Measurements from ENCODE around the gene ZIC1.

ZIC1 gene

DNA sequence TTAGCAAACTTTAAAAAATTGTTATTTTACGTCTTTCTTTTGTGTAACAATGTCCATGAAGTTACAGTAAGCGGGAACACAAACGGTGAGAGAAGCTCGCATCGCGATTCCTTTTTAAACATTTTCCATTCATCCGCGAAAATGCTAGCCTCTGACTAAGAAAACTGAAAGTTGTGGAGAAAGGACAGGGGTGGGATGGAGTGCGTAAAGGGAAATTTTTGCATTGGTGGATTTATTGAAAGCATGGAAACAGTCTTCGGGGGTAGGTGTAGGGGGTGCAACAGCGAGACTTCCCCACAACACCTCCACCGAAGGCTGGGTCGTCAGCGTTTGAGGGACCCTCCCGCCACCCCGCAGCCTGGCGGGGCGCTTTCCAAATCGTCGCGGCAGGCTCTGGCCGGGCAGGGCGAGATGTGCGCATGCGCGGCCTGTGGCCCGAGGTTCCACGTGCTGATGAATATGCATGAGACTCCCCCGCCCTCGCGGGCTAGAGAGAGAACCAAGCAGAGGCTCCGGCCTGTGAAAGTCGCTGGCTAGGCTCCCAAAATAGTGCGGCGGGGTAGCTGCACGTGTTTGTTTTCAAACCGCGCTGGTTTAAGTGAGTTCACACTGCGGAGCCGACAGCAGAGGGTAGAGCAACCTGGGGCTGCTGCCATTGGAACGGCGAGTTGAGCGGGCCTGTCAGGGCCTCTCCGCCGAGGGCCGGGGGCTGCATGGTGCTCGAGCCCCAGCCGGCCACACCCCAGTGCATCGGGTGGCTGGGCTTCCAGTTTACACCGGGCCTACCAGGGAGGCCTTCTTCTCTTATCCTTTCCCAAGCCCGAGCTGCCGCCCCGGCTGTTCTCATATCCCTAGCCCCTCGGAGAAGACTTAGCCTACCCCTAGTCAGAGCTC is 9.9 kb downstream of the ZIC1 start:
- DNase-seq (ENCODE audit: low read depth, low spot score), result no peak
- no peak overlapping the region for H3K27ac ChIP-seq

DNA sequence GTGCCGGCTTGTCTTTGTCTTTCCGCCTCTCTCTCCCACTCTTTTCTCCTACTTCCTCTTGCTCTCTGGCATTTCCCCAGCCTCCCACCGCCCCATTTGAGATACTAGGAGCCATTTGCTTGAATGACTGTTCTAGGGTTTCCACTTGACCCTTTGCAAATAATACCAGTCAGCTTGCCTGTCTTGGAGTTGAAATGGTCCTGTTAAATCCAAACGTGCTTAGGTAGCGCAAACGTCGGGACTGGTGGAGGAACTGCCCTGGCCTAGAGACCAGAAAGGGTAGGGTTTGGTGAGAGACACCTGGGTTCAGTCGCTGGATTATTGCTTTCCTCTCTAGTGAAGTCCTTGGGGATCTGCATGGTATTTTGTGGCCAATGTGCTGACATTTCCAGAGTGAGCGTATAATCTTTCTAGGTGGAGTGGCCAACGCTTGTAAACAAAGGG is 10.6 kb downstream of the ZIC1 start:
- no peak for DNase-seq (ENCODE audit: low read depth, low spot score)
- H3K27ac ChIP-seq, result no peak overlapping the region

DNA sequence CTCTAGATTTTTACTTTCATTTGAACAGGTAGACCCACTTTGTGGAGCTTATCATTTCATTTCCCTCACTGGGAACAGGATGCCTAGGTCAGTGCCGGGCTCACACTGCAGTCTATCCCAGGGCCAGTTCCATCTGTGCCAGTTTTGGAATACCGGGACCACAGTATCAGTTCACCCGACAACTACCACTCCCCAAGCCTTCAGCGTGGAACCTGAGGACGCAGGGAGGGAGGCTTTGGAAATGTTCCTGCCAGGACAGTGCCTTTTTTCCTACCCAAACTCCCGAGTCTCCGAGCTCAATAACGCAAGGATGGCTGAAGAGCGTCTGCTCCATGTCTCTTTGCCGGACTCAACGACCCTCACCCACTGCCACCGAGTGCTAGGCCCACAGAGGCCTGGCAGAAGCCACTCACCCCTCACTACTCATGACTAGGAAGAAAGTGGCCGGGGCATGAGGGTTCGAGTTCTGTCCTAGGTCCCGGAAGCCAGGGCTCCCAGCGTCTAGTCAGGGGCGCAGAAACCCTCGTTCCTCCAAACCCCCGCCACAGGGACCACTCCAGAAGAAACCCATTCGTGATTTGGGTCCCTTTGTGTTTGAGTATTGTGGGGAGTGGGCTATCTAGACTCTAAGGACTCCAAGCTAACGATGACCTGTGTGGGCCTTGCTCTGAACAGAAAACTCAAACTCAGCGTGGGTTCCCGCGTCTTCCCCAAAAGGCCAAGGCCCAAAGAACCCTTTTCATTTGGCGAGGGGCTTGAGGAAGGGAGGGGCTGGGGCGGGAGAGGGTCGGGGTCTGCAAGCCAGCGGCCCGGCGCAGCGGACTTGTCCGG is 11.4 kb downstream of the ZIC1 start:
- no peak for DNase-seq (ENCODE audit: low read depth, low spot score)

DNA sequence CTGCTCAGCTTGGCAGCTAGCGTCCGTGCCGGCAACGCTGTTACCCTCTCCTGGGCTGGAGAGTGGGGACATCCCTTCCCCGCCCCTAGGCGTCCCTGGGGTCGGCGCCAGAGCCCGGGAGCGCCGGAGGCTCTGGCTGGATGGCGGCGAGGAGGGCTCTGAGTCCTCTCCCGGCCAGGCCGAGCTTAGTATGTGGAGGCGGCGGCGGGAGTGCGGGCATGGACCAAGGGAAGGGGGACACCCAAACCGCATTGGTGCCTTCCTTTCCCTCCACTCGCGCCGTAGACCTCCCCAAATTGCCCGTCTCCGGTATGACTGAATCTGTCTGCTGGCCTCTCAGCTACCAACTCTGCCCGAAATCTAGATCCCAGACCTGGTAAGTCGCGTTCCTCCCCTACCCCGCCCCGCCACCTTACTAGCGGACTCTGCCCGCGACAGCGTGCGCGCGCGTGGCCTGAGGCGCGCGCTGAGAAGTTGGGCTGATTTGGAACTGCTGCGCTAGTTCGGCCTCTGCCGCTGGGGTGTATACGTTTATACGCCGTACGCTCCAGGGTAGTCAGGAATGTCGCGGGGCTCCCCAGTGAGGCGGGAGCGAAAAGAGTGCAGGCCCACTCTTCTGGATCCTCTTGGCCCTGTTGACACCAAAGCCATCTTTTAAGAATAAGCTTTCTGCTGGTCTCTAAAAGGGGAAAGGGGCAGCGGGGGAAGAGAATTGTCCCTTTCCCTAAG is 12.2 kb downstream of the ZIC1 start:
- no peak for DNase-seq (ENCODE audit: low read depth, low spot score)

More for the DNA sequence above, 11.4 kb downstream of the ZIC1 start:
- no peak overlapping the region for H3K27ac ChIP-seq

DNA sequence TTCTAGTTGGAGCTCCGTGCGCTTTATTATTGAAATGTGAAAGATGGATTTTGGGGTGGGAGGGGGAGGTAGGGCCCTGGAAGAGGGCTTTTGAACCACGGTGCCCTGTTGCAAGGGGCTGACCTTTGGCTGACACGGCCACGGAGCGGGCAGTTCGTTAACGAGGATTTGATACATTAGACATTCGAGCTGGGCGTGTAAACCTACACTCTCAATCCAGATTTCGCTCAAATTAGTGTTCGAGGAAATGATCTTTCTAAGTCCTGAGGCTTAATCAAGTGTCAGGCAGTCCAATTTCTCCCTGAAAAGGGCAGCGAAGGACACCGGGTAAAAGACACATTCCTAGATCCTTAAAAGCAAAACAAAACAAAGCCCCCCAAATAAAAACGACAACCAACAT is 13.0 kb downstream of the ZIC1 start:
- no peak for DNase-seq (ENCODE audit: low read depth, low spot score)
- H3K27ac ChIP-seq, result no peak overlapping the region

More for the DNA sequence above, 12.2 kb downstream of the ZIC1 start:
- no peak overlapping the region for H3K27ac ChIP-seq

DNA sequence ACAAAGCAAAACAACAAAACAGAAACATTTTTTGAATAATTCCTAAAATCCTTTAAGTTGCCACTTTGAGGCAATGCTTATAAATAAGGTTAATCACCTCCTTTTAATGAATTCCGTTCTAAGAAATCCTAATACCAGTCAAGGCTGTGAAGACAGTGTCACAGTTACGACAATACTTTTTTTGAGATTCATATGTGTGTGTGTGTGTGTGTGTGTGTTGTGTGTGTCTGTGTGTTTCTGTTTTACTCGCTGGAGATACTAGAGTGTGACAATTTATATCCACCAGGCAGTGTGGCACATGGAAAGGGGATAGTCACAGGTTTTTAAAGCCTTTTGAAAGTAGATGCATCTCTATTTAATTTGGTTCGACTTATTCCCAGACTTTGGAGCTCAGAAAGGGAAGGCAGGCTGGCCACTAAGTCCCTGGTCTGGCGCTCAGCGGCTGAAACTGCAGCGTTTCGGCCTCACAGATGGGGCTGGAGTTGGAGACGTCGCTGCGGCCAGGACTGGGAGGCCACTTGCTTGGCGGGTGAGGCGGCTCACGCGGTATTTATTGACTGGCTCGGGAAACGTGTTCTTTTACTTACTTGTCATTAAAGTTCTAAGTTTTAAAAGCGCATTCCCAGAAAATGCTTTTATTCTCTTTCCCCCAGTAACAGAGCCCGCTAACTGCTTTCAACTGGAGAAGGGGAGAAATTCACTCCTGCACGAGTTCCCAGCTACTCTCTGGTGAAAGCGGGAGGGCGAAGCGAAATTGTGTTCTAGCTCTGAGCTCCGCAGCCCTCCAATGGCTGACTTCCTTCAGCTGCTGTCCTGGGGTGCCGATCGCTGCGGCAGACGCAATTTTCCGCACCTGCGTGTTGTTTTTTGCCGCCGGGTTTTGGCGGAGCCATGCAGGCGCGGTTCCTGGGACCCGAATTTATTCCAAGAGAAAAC is 13.7 kb downstream of the ZIC1 start:
- DNase-seq (ENCODE audit: low read depth, low spot score), result no peak
- H3K27ac ChIP-seq, result no peak overlapping the region

DNA sequence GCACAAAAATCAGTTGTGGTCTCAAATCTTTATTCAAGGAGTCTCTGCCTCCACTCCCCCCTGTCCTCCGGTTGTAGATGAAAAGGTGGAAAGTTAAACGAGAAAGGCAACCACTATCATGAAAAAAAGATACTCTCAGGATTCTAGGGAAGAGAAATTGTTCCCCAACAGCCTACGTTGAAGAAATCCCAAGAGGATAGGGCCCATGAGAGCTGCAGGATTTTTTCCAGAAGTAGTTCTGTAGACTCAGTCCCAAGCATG is 14.3 kb downstream of the ZIC1 start:
- H3K27ac ChIP-seq, result no peak overlapping the region
- no peak for DNase-seq (ENCODE audit: low read depth, low spot score)

DNA sequence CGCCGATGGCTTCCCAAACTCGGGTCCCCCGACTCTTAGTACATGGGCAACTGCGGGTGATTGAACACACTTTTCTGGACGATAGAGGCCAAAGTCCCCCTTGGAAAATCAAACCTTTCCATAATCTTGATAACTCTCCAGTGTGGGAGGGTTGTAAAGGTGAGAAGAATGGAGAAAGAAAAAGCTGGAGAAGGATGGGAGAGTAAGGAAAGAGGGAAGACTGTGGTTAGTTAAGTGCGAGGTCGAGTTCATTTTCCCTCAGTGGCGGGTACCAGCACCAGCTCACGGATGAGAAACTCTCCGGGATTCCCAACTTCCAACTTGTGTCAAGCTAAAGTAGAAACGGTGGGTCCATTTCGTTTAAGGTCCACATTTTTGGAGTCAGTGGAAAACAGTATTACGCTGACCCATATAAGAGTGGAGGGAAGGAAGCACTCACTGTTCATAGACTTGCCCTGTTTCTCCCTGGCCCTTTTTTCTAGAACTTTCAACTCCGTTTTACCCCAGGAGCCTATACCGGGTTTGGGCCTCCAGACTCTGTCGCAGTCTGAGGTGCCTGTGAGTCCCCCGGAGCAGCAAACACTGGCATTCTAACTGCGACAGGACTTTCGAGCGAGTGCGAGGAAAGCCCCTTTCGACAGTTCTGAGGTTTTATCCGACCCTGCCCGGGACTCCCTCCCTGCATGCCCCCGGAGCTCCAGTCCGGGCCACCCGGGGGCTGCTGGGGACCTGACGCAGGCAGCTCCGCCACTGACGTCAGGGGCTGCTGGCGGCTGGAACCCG is 14.8 kb downstream of the ZIC1 start:
- DNase-seq (ENCODE audit: low read depth, low spot score), result no peak
- no peak overlapping the region for H3K27ac ChIP-seq

DNA sequence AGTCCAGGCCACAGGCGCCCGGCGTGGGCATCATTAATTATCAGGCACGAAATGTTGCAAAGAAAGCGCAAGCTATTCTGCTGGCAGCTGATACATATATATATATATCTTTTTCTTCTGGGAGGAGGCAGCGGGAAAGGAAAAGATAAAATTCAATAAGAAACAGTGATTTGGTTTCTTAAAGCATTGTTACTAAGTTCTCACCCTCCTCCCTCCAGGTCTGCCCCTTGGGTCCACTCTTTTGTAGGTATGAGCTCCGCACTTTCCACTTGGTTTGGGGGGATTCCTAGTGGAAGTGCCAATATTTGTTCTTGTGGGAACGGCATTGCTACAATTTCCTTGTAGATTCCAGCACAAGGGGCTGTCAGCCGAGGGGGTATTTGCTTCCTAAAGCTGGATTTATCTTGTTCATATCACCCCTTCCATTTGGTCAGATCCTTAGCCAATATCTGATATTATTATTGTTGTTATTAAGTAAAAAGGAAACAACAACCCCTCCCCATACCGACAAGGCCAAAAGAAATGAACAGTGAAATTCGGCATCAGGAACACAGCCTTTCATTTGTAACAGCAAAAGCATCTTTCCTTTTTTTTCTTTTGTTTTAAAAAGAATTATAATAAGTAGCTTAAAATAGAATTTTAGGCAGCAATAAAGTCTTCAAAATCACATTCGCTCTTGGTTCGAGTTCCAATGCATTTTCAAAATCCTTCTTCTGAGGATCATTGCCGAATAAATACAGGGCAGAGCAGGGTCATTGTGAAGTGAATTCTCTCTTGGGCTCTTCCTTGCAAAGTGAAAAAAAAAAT is 15.6 kb downstream of the ZIC1 start:
- no peak overlapping the region for H3K27ac ChIP-seq
- DNase-seq (ENCODE audit: low read depth, low spot score), result no peak

DNA sequence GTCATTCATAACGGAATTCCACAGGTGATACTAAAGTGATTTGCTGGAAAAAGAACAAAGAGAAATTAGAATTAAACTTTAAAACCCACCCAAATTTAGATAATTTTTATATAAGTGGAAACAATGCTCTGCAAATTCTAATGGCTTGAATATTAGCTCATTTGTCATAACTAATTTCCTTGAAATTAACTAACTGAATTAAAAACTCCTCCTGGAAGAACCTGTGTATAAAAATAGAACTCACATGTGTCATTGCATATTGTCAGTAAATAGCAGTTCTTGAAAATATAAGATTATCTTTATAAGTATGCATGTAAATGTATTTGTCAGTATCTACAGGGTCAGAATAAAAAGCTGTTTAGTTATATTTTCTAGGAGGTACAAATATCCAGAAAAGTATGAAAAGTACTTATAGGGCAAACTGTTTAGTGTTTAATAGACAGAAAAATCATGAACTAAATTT is 16.3 kb downstream of the ZIC1 start:
- H3K27ac ChIP-seq, result no peak overlapping the region

DNA sequence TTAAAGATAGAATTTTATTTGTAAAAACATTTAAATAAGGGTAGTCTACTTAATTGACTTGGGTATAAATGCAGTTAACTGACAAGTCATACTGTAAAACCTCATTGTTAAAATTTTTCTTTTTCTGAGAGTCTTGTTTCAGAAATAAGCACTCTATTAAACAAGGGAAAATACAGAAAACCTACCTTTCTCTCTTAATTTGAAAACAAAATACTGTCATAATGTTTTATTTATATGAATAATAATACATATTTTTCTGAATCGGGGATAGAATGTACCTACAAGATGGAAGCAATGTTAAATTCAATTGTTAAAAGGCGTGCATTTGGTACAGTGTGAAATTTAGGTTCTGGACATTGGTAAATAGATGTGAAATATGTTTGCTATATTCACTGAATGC is 17.8 kb downstream of the ZIC1 start:
- H3K27ac ChIP-seq, result no peak overlapping the region
- DNase-seq (ENCODE audit: low read depth, low spot score), result no peak

More for the DNA sequence above, 16.3 kb downstream of the ZIC1 start:
- no peak for DNase-seq (ENCODE audit: low read depth, low spot score)

DNA sequence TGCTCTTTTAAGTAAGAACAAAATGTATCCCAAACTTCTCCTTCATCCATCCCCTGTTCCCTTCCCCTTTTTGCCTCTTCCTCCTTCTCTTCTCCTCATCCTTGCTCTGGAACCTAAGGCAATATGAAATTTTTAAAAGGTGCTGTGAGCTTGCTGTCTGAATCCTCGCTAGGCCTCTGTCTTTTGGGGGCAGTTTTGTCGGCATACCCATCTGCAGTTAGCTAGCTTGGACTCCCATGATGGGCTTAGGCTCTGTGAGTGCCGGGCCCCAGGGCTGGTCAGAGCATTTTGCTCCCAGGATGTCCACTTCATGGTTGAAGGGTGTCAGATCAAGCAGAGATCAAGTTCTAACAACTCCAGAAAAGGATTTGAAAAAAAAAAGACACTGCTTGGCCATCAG is 18.6 kb downstream of the ZIC1 start:
- no peak for DNase-seq (ENCODE audit: low read depth, low spot score)
- no peak overlapping the region for H3K27ac ChIP-seq

DNA sequence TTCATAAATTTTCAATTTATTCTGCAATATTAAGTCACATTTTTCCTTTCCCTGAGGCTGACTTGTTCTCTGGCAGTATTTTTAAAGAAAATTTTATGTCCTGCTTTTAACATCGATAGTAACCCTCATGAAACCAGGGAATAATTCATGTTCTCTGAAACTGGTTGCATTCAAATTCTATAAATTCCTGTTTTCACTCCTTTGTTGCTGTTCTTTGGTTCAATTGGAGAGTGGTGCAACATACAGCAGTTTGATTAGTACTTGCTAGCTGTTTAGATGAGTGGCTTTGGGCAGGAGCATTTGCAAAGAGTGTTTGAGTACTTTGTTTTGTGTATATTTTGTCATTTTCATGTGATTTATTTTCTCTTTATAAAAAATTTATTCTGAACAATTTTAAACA is 19.2 kb downstream of the ZIC1 start:
- no peak for DNase-seq (ENCODE audit: low read depth, low spot score)
- no peak overlapping the region for H3K27ac ChIP-seq

DNA sequence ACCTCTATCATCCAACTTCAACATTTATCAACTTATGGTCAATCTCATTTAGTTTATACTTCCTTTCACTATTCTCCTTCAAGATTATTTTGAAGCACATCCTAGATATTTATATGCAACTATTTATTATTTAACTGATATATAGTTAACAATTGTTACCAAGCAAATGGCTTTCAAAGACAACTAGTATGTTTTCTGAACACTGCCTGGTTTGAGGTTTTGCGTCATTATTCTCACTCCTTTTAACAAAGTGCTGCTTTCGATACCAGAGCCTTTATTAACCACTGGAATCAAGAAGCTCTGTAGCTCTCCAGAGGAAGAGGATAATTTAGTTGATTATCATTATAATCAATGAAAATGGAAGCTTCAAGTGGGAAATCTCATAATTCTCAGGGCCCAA is 19.6 kb downstream of the ZIC1 start:
- H3K27ac ChIP-seq, result no peak overlapping the region
- no peak for DNase-seq (ENCODE audit: low read depth, low spot score)

DNA sequence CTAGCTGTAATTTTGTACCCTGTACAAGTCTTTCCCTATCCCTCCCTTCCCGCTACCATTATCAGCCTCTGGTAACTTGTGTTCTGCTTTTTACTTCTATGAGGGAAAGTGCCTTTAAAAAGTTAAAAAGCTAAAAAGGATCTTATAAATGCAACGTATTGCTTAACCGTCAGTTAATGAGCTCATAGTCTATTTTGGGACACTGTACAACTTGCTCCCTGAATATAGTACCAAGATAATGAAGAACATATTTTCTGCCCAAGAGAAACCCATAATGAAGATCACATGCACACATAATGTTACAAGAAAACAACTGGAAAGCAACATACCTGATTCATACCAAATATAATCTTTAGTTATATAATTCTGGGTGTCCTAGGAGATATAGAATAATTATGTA is 22.6 kb downstream of the ZIC1 start:
- no peak overlapping the region for H3K27ac ChIP-seq
- no peak for DNase-seq (ENCODE audit: low read depth, low spot score)

DNA sequence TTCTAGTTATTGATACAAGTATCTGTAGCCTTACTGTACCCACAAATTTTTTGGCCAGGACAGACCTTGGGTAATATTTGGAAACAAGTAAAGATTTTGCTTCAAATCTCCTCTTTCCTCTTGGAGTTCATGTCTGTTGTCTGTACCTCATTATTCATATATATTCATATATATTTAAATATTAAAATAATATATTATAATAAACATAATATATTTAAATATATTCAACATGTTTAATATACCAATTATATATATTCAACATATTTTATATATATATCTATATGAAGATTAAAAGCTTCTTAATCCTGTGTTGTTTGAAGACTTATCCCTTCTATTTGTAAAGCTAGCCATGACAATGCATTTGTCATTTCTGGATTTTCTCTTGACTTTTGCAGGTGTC is 38.1 kb downstream of the ZIC1 start:
- H3K27ac ChIP-seq, result no peak overlapping the region
- no peak for DNase-seq (ENCODE audit: low read depth, low spot score)

DNA sequence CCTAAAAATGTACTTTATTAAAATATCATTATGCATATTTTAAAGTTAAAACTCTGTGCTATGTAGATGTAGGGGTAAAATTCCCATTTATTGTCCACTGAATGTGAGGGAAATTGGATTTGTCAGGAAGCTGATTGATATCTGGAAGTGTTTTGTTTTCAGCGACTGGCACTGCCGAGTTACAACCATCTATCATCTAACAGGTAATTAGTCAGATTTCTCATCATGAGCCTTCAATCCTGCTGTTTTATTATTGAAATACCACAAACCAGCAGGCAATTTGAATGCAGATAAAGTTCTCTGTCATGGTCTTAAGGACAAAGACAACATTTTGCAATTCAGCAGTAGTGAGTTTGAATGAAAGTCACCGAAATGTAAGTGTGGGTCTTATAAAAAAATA is 40.5 kb downstream of the ZIC1 start:
- no peak overlapping the region for H3K27ac ChIP-seq
- no peak for DNase-seq (ENCODE audit: low read depth, low spot score)

DNA sequence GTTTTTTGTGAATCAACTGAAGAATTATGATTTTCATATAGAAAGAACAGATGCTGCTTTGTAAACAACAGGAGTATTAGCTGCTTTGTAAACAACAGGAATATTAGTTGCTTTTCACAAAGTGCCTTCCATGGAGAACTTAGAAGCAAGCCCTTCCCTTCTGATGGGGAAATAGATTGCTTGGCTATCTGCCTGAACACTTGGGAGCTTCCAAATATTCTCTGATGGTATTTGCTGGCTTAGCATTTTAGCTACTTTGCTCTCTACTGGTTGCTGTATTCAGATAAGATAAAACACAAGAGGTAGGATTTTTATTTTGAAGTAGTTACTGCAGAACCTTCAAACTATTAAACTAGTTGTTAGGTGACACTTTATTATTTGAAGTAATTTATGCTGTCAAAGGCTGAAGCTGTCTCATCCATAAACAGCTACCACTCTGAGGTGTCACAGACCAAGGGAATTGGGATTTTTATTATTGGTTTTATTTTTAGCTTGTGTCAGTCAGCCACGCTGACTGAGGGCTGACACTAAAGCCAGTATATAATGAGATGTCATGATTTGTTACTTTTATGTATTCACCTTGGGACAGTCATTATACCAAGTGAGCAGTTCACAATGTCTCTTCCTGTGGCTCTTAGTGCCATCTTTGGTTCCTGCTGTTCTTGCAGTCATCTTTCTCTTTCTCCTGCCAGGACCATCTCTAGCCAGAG is 50.0 kb downstream of the ZIC1 start:
- no peak overlapping the region for H3K27ac ChIP-seq
- DNase-seq (ENCODE audit: low read depth, low spot score), result no peak
